IMR-90 (cell line): ENCODE data around the gene EPHB1. TPM values are rescaled to one million over a fixed set of nuclear protein-coding genes. Genes with fewer than 3 reads are reported as not detected.

Source experiments
- ATAC-seq: fragments of 200-7000 bp; cut with Tn5 transposase; 2 replicates; pipeline ENCODE4 v1.9.1; 2020; ENCODE audit warnings: low read depth, mild to moderate bottlenecking, moderate library complexity
- BruUV-seq: library from RNA; stranded (reverse); fragments of 400-500 nt; replicated peaks from 2 replicates; lab custom pipeline; 2021; lab: Mats Ljungman, UMichigan
- CTCF ChIA-PET: fragments of 300-600 bp; formaldehyde crosslinking; extraction: SDS; loops from one replicate; lab custom pipeline; 2021; ENCODE audit warnings: antibody characterized with exemption; lab: Yijun Ruan, JAX
- POLR2A ChIA-PET: fragments of 300-600 bp; sonication (Branson Sonifier 250); formaldehyde crosslinking; loops from one replicate; lab custom pipeline; 2022; ENCODE audit warnings: antibody characterized with exemption; ENCODE audit not compliant: unreplicated experiment; lab: Charles Lee
- DNase-seq: peaks from one replicate; pipeline ENCODE4 v3.0.0; 2013
- H2AFZ ChIP-seq: replicated peaks from 2 replicates; pipeline ENCODE3; 2013; ENCODE audit warnings: low read length, mild to moderate bottlenecking; ENCODE audit not compliant: poor library complexity
- H2AK5ac ChIP-seq: 2 replicates; pipeline ENCODE4 v1.6.1; 2013; ENCODE audit warnings: low read depth, low read length, inconsistent platforms
- H2AK9ac ChIP-seq: replicated peaks from 2 replicates; pipeline ENCODE3; 2013; ENCODE audit warnings: mild to moderate bottlenecking, low read depth, low read length, moderate library complexity; ENCODE audit not compliant: poor library complexity
- H2BK120ac ChIP-seq: 2 replicates; pipeline ENCODE4 v1.6.1; 2013; ENCODE audit warnings: low read depth, low read length, inconsistent platforms
- H2BK15ac ChIP-seq: 3 replicates; pipeline ENCODE4 v1.6.1; 2013; ENCODE audit warnings: low read depth, low read length, inconsistent platforms
- H2BK20ac ChIP-seq: 2 replicates; pipeline ENCODE4 v1.6.1; 2013; ENCODE audit warnings: low read depth, mild to moderate bottlenecking, inconsistent platforms, low read length, moderate library complexity
- H2BK5ac ChIP-seq: 2 replicates; pipeline ENCODE4 v1.6.1; 2013; ENCODE audit warnings: mild to moderate bottlenecking, low read depth, low read length, inconsistent platforms; ENCODE audit not compliant: poor library complexity, severe bottlenecking
- H3K14ac ChIP-seq: replicated peaks from 2 replicates; pipeline ENCODE4 v1.6.1; 2013; ENCODE audit warnings: low read depth, low read length, inconsistent platforms
- H3K18ac ChIP-seq: 2 replicates; pipeline ENCODE4 v1.6.1; 2013; ENCODE audit warnings: low read depth, low read length, control low read depth
- H3K23ac ChIP-seq: 2 replicates; pipeline ENCODE4 v1.6.1; 2013; ENCODE audit warnings: low read depth, low read length, inconsistent platforms
- H3K27ac ChIP-seq: 2 replicates; pipeline ENCODE4 v1.5.1; 2013; ENCODE audit warnings: mild to moderate bottlenecking, control low read depth, low read length; ENCODE audit not compliant: insufficient read depth
- H3K27me3 ChIP-seq: 2 replicates; pipeline ENCODE4 v1.6.1; 2013; ENCODE audit warnings: low read length; ENCODE audit not compliant: control insufficient read depth, insufficient read depth
- H3K36me3 ChIP-seq: 2 replicates; pipeline ENCODE4 v1.6.1; 2013; ENCODE audit warnings: low read length, mixed read lengths; ENCODE audit not compliant: control insufficient read depth, insufficient read depth
- H3K4ac ChIP-seq: 2 replicates; pipeline ENCODE4 v1.6.1; 2013; ENCODE audit warnings: low read depth, low read length, inconsistent platforms
- H3K4me1 ChIP-seq: 2 replicates; pipeline ENCODE4 v1.6.1; 2013; ENCODE audit warnings: low read length, mixed read lengths; ENCODE audit not compliant: control insufficient read depth, insufficient read depth
- H3K4me2 ChIP-seq: 2 replicates; pipeline ENCODE4 v1.6.1; 2013; ENCODE audit warnings: low read depth, mild to moderate bottlenecking, control low read depth, low read length, moderate library complexity
- H3K4me3 ChIP-seq: 2 replicates; pipeline ENCODE4 v1.5.1; 2013; ENCODE audit warnings: low read depth, mild to moderate bottlenecking, control low read depth, low read length, moderate library complexity; ENCODE audit not compliant: insufficient read depth
- H3K56ac ChIP-seq: 2 replicates; pipeline ENCODE4 v1.6.1; 2013; ENCODE audit warnings: low read length, inconsistent platforms; ENCODE audit not compliant: insufficient read depth; ENCODE audit errors: extremely low read depth
- H3K79me1 ChIP-seq, 2 experiments: 2 replicates each; pipeline ENCODE4 v1.6.1; 2013; ENCODE audit warnings: low read length in 2 of 2, inconsistent platforms in 1 of 2, low read depth in 1 of 2
- H3K9ac ChIP-seq: 2 replicates; pipeline ENCODE4 v1.6.1; 2013; ENCODE audit warnings: low read depth, low read length, control low read depth
- H3K9me1 ChIP-seq: 2 replicates; pipeline ENCODE4 v1.6.1; 2013; ENCODE audit warnings: low read length, inconsistent platforms; ENCODE audit not compliant: insufficient read depth
- H3K9me3 ChIP-seq: 2 replicates; pipeline ENCODE4 v1.6.1; 2013; ENCODE audit warnings: low read length; ENCODE audit not compliant: control insufficient read depth, insufficient read depth
- H4K20me1 ChIP-seq: 2 replicates; pipeline ENCODE4 v1.6.1; 2013; ENCODE audit warnings: low read length, inconsistent platforms; ENCODE audit not compliant: insufficient read depth
- H4K5ac ChIP-seq: 2 replicates; pipeline ENCODE4 v1.6.1; 2013; ENCODE audit warnings: mild to moderate bottlenecking, low read depth, low read length, control low read depth
- H4K8ac ChIP-seq, 2 experiments: 2 replicates each; pipeline ENCODE4 v1.6.1; 2013; ENCODE audit warnings: low read depth in 2 of 2, low read length in 2 of 2, control low read depth in 1 of 2, inconsistent platforms in 1 of 2
- H4K91ac ChIP-seq: 2 replicates; pipeline ENCODE4 v1.6.1; 2013; ENCODE audit warnings: low read depth, low read length, inconsistent platforms; ENCODE audit not compliant: insufficient read depth
- BHLHE40 ChIP-seq: fragments of 150-350 bp; IDR thresholded peaks from 2 replicates; pipeline ENCODE4 v1.6.1; 2016; ENCODE audit warnings: mild to moderate bottlenecking, low read depth, low read length
- CEBPB ChIP-seq: IDR thresholded peaks from 2 replicates; pipeline ENCODE4 v1.6.1; 2012; ENCODE audit warnings: low read depth, low read length, improper control_type of control experiment
- CHD1 ChIP-seq: IDR thresholded peaks from 2 replicates; pipeline ENCODE4 v1.6.1; 2012; ENCODE audit warnings: low read depth, low read length, improper control_type of control experiment
- CTCF ChIP-seq: conservative IDR thresholded peaks from 2 replicates; pipeline ENCODE4 v1.5.1; 2012; ENCODE audit warnings: mild to moderate bottlenecking, low read depth, low read length, improper control_type of control experiment
- ELK1 ChIP-seq: fragments of 150-350 bp; IDR thresholded peaks from 2 replicates; pipeline ENCODE4 v1.6.1; 2016; ENCODE audit warnings: low read depth, mild to moderate bottlenecking, low read length, moderate library complexity, borderline replicate concordance
- FOS ChIP-seq: fragments of 150-350 bp; IDR thresholded peaks from 2 replicates; pipeline ENCODE4 v1.6.1; 2016; ENCODE audit warnings: low read depth, low read length
- MAFK ChIP-seq: IDR thresholded peaks from 2 replicates; pipeline ENCODE4 v1.6.1; 2012; ENCODE audit warnings: low read depth, low read length, improper control_type of control experiment
- MAZ ChIP-seq: IDR thresholded peaks from 2 replicates; pipeline ENCODE4 v1.6.1; 2012; ENCODE audit warnings: low read depth, mild to moderate bottlenecking, low read length, improper control_type of control experiment, moderate library complexity, borderline replicate concordance
- MXI1 ChIP-seq: IDR thresholded peaks from 2 replicates; pipeline ENCODE4 v1.6.1; 2012; ENCODE audit warnings: low read depth, mild to moderate bottlenecking, low read length, moderate library complexity, borderline replicate concordance
- NFE2L2 ChIP-seq: fragments of 150-350 bp; IDR thresholded peaks from 2 replicates; pipeline ENCODE4 v1.6.1; 2016; ENCODE audit warnings: low read depth, mild to moderate bottlenecking, low read length
- POLR2A ChIP-seq: IDR thresholded peaks from 2 replicates; pipeline ENCODE4 v1.6.1; 2012; ENCODE audit warnings: mild to moderate bottlenecking, low read depth, low read length
- RAD21 ChIP-seq: IDR thresholded peaks from 2 replicates; pipeline ENCODE4 v1.6.1; 2012; ENCODE audit warnings: low read length, improper control_type of control experiment
- RCOR1 ChIP-seq: IDR thresholded peaks from 2 replicates; pipeline ENCODE4 v1.6.1; 2012; ENCODE audit warnings: mild to moderate bottlenecking, low read length, improper control_type of control experiment; ENCODE audit not compliant: insufficient replicate concordance
- RFX5 ChIP-seq: IDR thresholded peaks from 2 replicates; pipeline ENCODE4 v1.8.0; 2012; ENCODE audit warnings: low read depth, mild to moderate bottlenecking, low read length, moderate library complexity
- SMC3 ChIP-seq: fragments of 150-350 bp; IDR thresholded peaks from 2 replicates; pipeline ENCODE4 v1.6.1; 2016; ENCODE audit warnings: low read depth, mild to moderate bottlenecking, antibody characterized with exemption, low read length, moderate library complexity
- WGBS, 2 experiments: methylation state at CpG; one replicate each; pipeline versions ENCODE4 v1.1.5 to v1.1.7; 2013; ENCODE audit warnings: missing lambda C conversion rate in 2 of 2; ENCODE audit not compliant: insufficient read length in 1 of 2; ENCODE audit errors: extremely low coverage in 2 of 2; 5-methylcytosine and 5-hydroxymethylcytosine counted together
- dilution Hi-C: fragments of 300-500 bp; cut with HindIII; formaldehyde crosslinking; loops from one replicate; pipeline ENCODE4 v1.14.3; 2018; ENCODE audit warnings: low sequenced_read_pairs; ENCODE audit not compliant: unreplicated experiment
- in situ Hi-C: fragments of 300-500 bp; cut with MboI; formaldehyde crosslinking; loops from 3 replicates; pipeline ENCODE4 v1.14.3; 2019; ENCODE audit warnings: low sequenced_read_pairs, inconsistent platforms, mixed read lengths
- intact Hi-C: fragments of 100-400 bp; cut with micrococcal nuclease; formaldehyde crosslinking; loops from 2 replicates; pipeline ENCODE4 v1.10.0; 2022
- polyA plus RNA-seq, 3 experiments: library from polyadenylated mRNA; depleted of rRNA; stranded (reverse); fragments of >200 nt; gene quantifications; 2 replicates each; pipeline ENCODE4 v1.2.3, GENCODE V29; 2012; ENCODE audit warnings: low replicate concordance in 1 of 3
- total RNA-seq: library from RNA; depleted of rRNA; stranded (reverse); fragments of >200 nt; gene quantifications from 2 replicates; pipeline ENCODE4 v1.2.3, GENCODE V29; 2012
- TF ChIP-seq, protein P1 (sequence below): fragments of 150-350 bp; IDR thresholded peaks from 2 replicates; pipeline ENCODE4 v1.6.1; 2017; ENCODE audit warnings: mild to moderate bottlenecking, antibody characterized with exemption, low read length, low read depth

Gene EPHB1
- total and polyA plus RNA-seq, 2 of the 4 experiments (the other 2 are of a cell fraction): 0.17 to 0.36 TPM

DNA sequence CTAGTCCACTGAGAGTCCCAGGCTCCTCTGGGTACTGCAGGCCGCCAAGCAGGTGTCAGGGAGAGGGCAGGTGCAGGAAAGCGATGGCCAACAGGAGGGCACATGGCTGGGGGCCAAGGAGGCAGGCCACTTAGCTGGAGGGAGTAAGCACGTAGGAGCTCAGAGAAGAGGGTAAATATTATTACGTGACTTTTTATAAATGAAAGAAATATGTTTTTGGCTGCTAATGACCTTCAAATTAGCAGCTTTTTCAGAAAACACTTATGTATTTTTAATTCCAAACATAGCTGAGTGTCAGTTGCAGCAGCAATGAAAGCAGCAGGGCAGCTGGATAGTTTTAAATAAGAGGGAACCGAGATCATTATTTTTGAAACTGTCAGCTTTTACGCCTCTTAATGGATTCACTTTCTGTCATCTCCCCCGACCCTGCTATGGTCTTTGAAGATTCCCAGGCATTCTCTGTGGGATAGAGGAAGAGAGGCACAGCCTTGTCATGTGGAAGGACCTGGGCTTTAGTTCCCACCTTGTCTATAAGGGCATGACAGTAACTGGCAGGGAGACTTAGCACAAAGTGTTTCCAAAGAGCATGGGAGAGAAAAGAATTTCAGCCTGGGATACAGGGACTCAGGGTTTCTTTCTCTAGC, 477.1 kb downstream of the EPHB1 start:
- Histone ChIP-seq H2AK5ac (no peak overlapping the region), H3K79me1 (no peaks in the 10 kb centered on the region), H2BK20ac (no peak overlapping the region), H3K27ac (no peak overlapping the region), H4K91ac (no peak overlapping the region), H3K9me1 (no peaks in the 10 kb centered on the region), H3K4me2 (no peak overlapping the region), H3K23ac (no peak overlapping the region), H4K20me1 (no peaks in the 10 kb centered on the region), H2BK5ac (no peak overlapping the region), H3K18ac (no peak overlapping the region), H3K56ac (no peak overlapping the region), H4K5ac (no peak overlapping the region), H2BK120ac (no peak overlapping the region), H4K8ac (no peak overlapping the region), H3K9ac (no peak overlapping the region), H3K27me3 (no peaks in the 10 kb centered on the region), H3K4me3 (no peak overlapping the region), H2BK15ac (no peak overlapping the region), H2AK9ac (no peak overlapping the region), H3K4me1 (no peaks in the 10 kb centered on the region), H2AFZ (no peak overlapping the region), H3K14ac (no peak overlapping the region), H3K36me3 (no peaks in the 10 kb centered on the region), H3K9me3 (peaks cover 10% of the 10 kb centered on the region; the same call in 1 of the 2 replicates), H3K4ac (no peak overlapping the region)
- no peak for DNase-seq
- WGBS, 2 experiments: no CpG with 5 or more reads among the region's 7 CpGs
- dilution Hi-C loops (no loop called here), in situ Hi-C loops (no loop called here), intact Hi-C loops (no loop called here)
- no TSS peak for BruUV-seq
- ChIA-PET CTCF (no interaction called here), POLR2A (no interaction called here)
- no peak for ATAC-seq
- TF ChIP-seq SMC3: no peak
- TF ChIP-seq POLR2A: no peak
- TF ChIP-seq CHD1: no peak
- TF ChIP-seq BHLHE40: no peak
- no peak for TF ChIP-seq FOS
- no peak for TF ChIP-seq CTCF
- no peak for TF ChIP-seq RFX5
- no peak for TF ChIP-seq RAD21
- TF ChIP-seq MXI1: no peak
- no peak for TF ChIP-seq MAZ
- TF ChIP-seq ELK1: no peak
- TF ChIP-seq CEBPB: no peak
- TF ChIP-seq NFE2L2: no peak
- TF ChIP-seq RCOR1: no peak
- TF ChIP-seq, protein P1, sequence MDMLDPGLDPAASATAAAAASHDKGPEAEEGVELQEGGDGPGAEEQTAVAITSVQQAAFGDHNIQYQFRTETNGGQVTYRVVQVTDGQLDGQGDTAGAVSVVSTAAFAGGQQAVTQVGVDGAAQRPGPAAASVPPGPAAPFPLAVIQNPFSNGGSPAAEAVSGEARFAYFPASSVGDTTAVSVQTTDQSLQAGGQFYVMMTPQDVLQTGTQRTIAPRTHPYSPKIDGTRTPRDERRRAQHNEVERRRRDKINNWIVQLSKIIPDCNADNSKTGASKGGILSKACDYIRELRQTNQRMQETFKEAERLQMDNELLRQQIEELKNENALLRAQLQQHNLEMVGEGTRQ: no peak
- no peak for TF ChIP-seq MAFK
